GM13976 (cell line): ENCODE data around the gene CEP68.

ENCODE experiments used
- DNase-seq: peaks from one replicate; pipeline ENCODE4 v3.0.0; 2012; ENCODE audit warnings: low spot score
- CTCF ChIP-seq: IDR thresholded peaks from 2 replicates; pipeline ENCODE4 v1.5.1; 2012; ENCODE audit warnings: borderline replicate concordance, mild to moderate bottlenecking; ENCODE audit not compliant: insufficient read depth; ENCODE audit errors: extremely low read depth, missing control alignments, control extremely low read depth
- in situ Hi-C: fragments of 300-500 bp; cut with MboI; formaldehyde crosslinking; loops from one replicate; pipeline ENCODE4 v1.12.0; 2022; ENCODE audit warnings: low sequenced_read_pairs, mixed read lengths, inconsistent platforms; ENCODE audit not compliant: unreplicated experiment

CEP68 gene

GRCh38 chr2:65098741-65099140 lies 42.5 kb downstream of the CEP68 start:
- in situ Hi-C loops, result no loop called here
- TF ChIP-seq CTCF, result no peak
- DNase-seq, result no peak

GRCh38 chr2:65101071-65101470 lies 44.9 kb downstream of the CEP68 start:
- TF ChIP-seq CTCF, result no peak
- in situ Hi-C loops, result no loop called here
- DNase-seq, result no peak

- no peak for DNase-seq
- in situ Hi-C loops, result no loop called here
Observed at GRCh38 chr2:65103013-65103715, 46.9 kb downstream of the CEP68 start.

GRCh38 chr2:65107530-65107929 lies 51.3 kb downstream of the CEP68 start:
- DNase-seq, result no peak
- in situ Hi-C loops, result no loop called here
- TF ChIP-seq CTCF, result no peak

More at GRCh38 chr2:65103013-65103715, 46.9 kb downstream of the CEP68 start:
- TF ChIP-seq CTCF, result no peak

- TF ChIP-seq CTCF, result no peak
- DNase-seq, result no peak
- in situ Hi-C loops, result no loop called here
Observed at GRCh38 chr2:65108780-65109179, 52.6 kb downstream of the CEP68 start.

GRCh38 chr2:65112633-65113032 lies 56.4 kb downstream of the CEP68 start:
- in situ Hi-C loops, result no loop called here
- no peak for DNase-seq
- TF ChIP-seq CTCF, result no peak
